HepG2 (cell line): ENCODE data around the gene MAP3K1. TPM values are rescaled to one million over a fixed set of nuclear protein-coding genes. Genes with fewer than 3 reads are reported as not detected.

Source experiments
- CBX1 ChIP-seq: IDR thresholded peaks from one replicate; pipeline ENCODE4 v1.6.1; 2016; ENCODE audit warnings: antibody characterized with exemption, low read depth
- HNF4G ChIP-seq, 2 experiments: sonication (generic) in 1 of 2; formaldehyde crosslinking in 1 of 2; IDR thresholded peaks; 2 replicates each; pipeline versions ENCODE4 v1.4.0 to v1.6.1; 2011 to 2020; ENCODE audit warnings: borderline replicate concordance in 2 of 2, low read depth in 2 of 2, mild to moderate bottlenecking in 2 of 2, low read length in 1 of 2, missing genetic modification reagents in 1 of 2, moderate library complexity in 1 of 2
- SP4 ChIP-seq: sonication (generic); formaldehyde crosslinking; IDR thresholded peaks from 2 replicates; pipeline ENCODE4 v1.8.1; 2023; ENCODE audit warnings: mild to moderate bottlenecking, missing genetic modification reagents
- TFDP2 ChIP-seq: sonication (generic); formaldehyde crosslinking; IDR thresholded peaks from 2 replicates; pipeline ENCODE4 v1.4.0; 2020; ENCODE audit warnings: missing genetic modification reagents
- ZNF263 ChIP-seq: sonication (generic); formaldehyde crosslinking; IDR thresholded peaks from 2 replicates; pipeline ENCODE4 v1.4.0; 2020; ENCODE audit warnings: missing genetic modification reagents
- ZNF30 ChIP-seq: sonication (generic); formaldehyde crosslinking; IDR thresholded peaks from 2 replicates; pipeline ENCODE4 v1.5.0; 2020; ENCODE audit warnings: mild to moderate bottlenecking, missing genetic modification reagents
- ZNF362 ChIP-seq: sonication (generic); formaldehyde crosslinking; IDR thresholded peaks from 2 replicates; pipeline ENCODE4 v1.4.0; 2020; ENCODE audit warnings: missing genetic modification reagents, mild to moderate bottlenecking, borderline replicate concordance
- ZNF383 ChIP-seq: sonication (generic); formaldehyde crosslinking; IDR thresholded peaks from 2 replicates; pipeline ENCODE4 v1.4.0; 2020; ENCODE audit warnings: missing genetic modification reagents, mild to moderate bottlenecking, borderline replicate concordance
- ZNF616 ChIP-seq: sonication (generic); formaldehyde crosslinking; IDR thresholded peaks from 2 replicates; pipeline ENCODE4 v1.5.0; 2020; ENCODE audit warnings: low read depth, mild to moderate bottlenecking, missing genetic modification reagents
- polyA plus RNA-seq, 8 experiments: library from polyadenylated mRNA; depleted of rRNA in 3 of 8; stranded (reverse) in 7 of 8; unstranded in 1 of 8; fragments of >200 nt; fragmentation: Illumina TruSeq in 4 of 8; extraction: Trizol in 4 of 8; gene quantifications; 2 replicates each; pipeline versions ENCODE4 v1.2.1 to v1.2.3, GENCODE V29; 2011 to 2016; ENCODE audit warnings: low read depth in 4 of 8, missing spikeins in 1 of 8, mixed read lengths in 1 of 8; ENCODE audit not compliant: insufficient read depth in 1 of 8
- total RNA-seq, 5 experiments: library from RNA; depleted of rRNA; stranded (reverse); fragments of >200 nt; fragmentation: Illumina TruSeq; extraction: Trizol; gene quantifications; 2 replicates each; pipeline ENCODE4 v1.2.3, GENCODE V29; 2016; ENCODE audit warnings: low read depth in 1 of 5
- TF ChIP-seq, protein P1 (sequence below), 2 experiments: fragments of 450-650 bp in 1 of 2; sonication (generic) in 1 of 2; formaldehyde crosslinking in 1 of 2; IDR thresholded peaks; 2 replicates each; pipeline versions ENCODE4 v1.6.1 to v1.8.0; 2016 to 2022; ENCODE audit warnings: antibody characterized with exemption in 1 of 2, mild to moderate bottlenecking in 1 of 2, missing genetic modification reagents in 1 of 2

Gene MAP3K1
- total and polyA plus RNA-seq, 2 of the 13 experiments (the other 11 are each of a cell fraction or from before 2014, with no cell fraction given), result 16.4 to 30.3 TPM

- TF ChIP-seq ZNF383 (CRISPR knock-in tag), result 0 out of 2 replicates have a peak, but pooled peaks have one; percentile 18
- TF ChIP-seq HNF4G (IDR thresholded peaks at IDR 0.05; ENCODE audit: borderline replicate concordance, low read depth, low read length), result peak; percentile 1; the same call in 1 of the 2 replicates
- TF ChIP-seq HNF4G (CRISPR knock-in tag; IDR thresholded peaks at IDR 0.05; ENCODE audit: borderline replicate concordance, low read depth), result 0 out of 2 replicates have a peak, but pooled peaks have one; percentile 18
- no peak for TF ChIP-seq ZNF30 (CRISPR knock-in tag)
- TF ChIP-seq, protein P1, sequence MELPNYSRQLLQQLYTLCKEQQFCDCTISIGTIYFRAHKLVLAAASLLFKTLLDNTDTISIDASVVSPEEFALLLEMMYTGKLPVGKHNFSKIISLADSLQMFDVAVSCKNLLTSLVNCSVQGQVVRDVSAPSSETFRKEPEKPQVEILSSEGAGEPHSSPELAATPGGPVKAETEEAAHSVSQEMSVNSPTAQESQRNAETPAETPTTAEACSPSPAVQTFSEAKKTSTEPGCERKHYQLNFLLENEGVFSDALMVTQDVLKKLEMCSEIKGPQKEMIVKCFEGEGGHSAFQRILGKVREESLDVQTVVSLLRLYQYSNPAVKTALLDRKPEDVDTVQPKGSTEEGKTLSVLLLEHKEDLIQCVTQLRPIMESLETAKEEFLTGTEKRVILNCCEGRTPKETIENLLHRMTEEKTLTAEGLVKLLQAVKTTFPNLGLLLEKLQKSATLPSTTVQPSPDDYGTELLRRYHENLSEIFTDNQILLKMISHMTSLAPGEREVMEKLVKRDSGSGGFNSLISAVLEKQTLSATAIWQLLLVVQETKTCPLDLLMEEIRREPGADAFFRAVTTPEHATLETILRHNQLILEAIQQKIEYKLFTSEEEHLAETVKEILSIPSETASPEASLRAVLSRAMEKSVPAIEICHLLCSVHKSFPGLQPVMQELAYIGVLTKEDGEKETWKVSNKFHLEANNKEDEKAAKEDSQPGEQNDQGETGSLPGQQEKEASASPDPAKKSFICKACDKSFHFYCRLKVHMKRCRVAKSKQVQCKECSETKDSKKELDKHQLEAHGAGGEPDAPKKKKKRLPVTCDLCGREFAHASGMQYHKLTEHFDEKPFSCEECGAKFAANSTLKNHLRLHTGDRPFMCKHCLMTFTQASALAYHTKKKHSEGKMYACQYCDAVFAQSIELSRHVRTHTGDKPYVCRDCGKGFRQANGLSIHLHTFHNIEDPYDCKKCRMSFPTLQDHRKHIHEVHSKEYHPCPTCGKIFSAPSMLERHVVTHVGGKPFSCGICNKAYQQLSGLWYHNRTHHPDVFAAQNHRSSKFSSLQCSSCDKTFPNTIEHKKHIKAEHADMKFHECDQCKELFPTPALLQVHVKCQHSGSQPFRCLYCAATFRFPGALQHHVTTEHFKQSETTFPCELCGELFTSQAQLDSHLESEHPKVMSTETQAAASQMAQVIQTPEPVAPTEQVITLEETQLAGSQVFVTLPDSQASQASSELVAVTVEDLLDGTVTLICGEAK (IDR thresholded peaks at IDR 0.05), result no peak
- TF ChIP-seq, protein P1 (CRISPR knock-in tag; IDR thresholded peaks at IDR 0.05), result peak; percentile 28
- peak; percentile 39; the same call in 1 of the 2 replicates for TF ChIP-seq ZNF362 (CRISPR knock-in tag)
- TF ChIP-seq ZNF263 (CRISPR knock-in tag), result peak; percentile 3; the same call in 1 of the 2 replicates
- TF ChIP-seq SP4 (CRISPR knock-in tag), result peak; percentile 77; the same call in 1 of the 2 replicates
- TF ChIP-seq TFDP2 (CRISPR knock-in tag), result peak; percentile 60
- peak; percentile 58 for TF ChIP-seq CBX1
- peak; percentile 70; the same call in 1 of the 2 replicates for TF ChIP-seq ZNF616 (CRISPR knock-in tag)
Measured at GRCh38 chr5:56909294-56910209, 94.2 kb downstream of the MAP3K1 start, which contains the start of gene SETD9 (continued).
